GM18508 (cell line): Measurements from ENCODE around the gene PTK6.
"Not testable (repeated sequence)": the region's sequence is repeated elsewhere in the genome, so short reads cannot be mapped to it uniquely, and the experiment has no call there.

Source experiments
- ATAC-seq: cut with Tn5 transposase; IDR thresholded peaks from one replicate; pipeline ENCODE4 v1.9.1; 2021; ENCODE audit warnings: moderate number of reproducible peaks; ENCODE audit not compliant: insufficient read depth, unreplicated experiment

PTK6 gene

DNA sequence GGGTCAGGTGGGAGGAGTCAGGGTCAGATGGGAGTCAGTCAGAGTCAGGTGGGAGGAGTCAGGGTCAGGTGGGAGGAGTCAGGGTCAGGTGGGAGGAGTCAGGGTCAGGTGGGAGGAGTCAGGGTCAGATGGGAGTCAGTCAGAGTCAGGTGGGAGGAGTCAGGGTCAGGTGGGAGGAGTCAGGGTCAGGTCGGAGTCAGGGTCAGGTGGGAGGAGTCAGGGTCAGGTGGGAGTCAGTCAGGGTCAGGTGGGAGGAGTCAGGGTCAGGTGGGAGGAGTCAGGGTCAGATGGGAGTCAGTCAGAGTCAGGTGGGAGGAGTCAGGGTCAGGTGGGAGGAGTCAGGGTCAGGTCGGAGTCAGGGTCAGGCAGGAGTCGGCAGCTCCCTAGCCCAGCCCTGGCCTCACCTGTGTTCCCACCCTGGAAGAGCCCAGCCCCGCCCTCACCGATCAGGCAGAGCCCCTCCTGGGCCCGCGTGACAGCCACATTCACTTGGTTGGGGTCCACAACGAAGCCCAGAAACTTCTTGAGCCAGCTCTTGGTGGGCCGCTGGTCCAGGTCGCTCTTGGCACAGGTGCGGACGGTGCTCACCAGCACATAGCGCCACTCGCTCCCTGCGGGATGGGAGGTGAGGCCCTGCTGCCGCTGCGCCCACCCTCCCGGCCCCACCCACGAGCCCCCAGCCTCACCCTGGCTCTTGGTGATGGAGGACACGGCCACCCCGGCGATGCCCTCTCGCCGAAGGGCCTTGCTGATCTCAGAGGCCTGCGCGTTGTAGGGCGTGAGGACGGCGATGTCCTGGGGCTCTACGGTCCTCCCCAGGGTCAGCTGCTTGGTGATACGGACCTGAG lies 22.5 kb upstream of the PTK6 start:
- not testable (repeated sequence) for ATAC-seq

- no peak for ATAC-seq
Measured at GRCh38 chr20:63558804-63559484, 21.8 kb upstream of the PTK6 start.

- no peak for ATAC-seq
Measured at GRCh38 chr20:63557481-63557891, 20.3 kb upstream of the PTK6 start.

DNA sequence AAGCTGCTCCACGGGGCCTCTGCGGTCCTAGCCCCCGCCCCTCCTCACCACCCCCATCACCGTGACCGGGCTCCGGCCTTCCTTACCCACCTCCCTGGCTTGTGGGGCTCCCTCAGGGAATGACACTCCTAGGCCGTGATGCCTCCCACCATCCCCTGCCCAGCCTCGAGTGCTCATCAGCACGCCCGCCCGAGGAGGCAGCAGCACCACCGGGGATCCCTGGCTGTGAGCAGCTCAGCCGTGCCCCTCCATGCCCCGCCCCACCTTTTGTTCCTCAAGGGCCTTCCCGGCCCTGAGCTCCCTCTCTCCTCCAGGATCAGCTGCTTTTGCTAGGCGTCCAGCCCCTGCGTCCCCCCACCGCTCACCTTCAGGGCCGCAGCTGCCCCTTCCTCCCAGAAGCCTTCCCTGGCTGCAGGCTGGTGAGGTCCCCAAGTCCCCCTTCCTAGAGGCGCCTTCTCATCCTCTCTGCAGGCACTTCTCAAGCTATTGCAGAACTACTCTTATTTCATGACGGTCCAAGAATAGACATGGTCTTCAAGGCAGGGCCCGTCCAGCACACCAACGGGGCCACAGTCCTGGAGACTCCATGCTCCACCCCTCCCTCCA lies 19.8 kb upstream of the PTK6 start:
- no peak for ATAC-seq

DNA sequence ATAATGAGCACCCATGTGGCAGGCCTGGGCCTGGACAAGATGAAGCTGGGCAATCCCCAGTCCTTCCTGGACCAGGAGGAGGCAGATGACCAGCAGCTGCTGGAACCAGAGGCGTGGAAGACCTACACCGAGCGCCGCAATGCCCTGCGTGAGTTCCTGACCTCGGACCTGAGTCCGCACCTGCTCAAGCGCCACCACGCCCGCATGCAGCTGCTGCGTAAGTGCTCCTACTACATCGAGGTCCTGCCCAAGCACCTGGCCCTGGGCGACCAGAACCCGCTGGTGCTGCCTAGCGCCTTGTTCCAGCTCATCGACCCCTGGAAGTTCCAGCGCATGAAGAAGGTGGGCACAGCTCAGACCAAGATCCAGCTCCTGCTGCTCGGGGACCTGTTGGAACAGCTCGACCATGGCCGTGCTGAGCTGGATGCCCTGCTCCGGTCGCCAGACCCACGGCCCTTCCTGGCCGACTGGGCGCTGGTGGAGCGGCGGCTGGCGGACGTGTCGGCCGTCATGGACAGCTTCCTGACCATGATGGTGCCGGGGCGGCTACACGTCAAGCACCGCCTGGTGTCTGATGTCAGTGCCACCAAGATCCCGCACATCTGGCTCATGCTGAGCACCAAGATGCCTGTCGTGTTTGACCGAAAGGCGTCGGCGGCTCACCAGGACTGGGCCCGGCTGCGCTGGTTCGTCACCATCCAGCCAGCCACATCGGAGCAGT lies 18.6 kb upstream of the PTK6 start:
- ATAC-seq: no peak

GRCh38 chr20:63554361-63555278 lies 17.4 kb upstream of the PTK6 start:
- ATAC-seq: no peak

GRCh38 chr20:63553933-63554290 lies 16.7 kb upstream of the PTK6 start, which contains the start of gene FNDC11:
TSS of gene FNDC11 (plus strand) at chr20:63554159. CDS start at chr20:63555664, 1,505 bp downstream.
- no peak for ATAC-seq

DNA sequence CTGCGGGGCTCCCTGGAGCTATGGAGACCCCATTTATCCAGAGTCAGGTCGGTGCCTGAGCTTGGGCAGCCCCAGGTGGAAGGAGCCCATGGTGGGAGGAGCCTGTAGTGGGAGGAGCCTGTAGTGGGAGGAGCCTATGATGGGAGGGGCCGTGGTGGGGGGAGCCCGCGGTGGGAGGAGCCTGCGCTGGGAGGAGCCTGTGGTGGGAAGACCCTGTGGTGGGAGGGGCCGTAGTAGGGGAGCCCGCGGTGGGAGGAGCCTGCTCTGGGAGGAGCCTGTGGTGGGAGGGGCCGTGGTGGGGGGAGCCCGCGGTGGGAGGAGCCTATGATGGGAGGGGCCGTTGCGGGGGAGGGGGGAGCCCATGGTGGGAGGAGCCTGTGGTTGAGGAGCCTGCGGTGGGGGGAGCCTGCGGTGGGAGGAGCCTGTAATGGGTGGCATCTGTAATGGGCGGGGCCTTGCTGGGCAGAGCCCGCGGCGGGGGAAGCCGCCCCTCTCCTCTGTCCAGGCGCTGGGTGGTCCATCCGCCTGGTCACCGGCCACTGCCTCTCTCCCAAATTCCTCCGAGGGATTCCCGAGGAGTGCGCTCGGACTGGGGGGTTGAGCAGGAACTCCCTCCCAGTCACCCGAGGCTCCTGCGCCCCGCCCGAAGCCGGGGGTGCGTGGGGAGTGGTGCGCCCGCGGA lies 16.2 kb upstream of the PTK6 start:
- ATAC-seq: no peak

DNA sequence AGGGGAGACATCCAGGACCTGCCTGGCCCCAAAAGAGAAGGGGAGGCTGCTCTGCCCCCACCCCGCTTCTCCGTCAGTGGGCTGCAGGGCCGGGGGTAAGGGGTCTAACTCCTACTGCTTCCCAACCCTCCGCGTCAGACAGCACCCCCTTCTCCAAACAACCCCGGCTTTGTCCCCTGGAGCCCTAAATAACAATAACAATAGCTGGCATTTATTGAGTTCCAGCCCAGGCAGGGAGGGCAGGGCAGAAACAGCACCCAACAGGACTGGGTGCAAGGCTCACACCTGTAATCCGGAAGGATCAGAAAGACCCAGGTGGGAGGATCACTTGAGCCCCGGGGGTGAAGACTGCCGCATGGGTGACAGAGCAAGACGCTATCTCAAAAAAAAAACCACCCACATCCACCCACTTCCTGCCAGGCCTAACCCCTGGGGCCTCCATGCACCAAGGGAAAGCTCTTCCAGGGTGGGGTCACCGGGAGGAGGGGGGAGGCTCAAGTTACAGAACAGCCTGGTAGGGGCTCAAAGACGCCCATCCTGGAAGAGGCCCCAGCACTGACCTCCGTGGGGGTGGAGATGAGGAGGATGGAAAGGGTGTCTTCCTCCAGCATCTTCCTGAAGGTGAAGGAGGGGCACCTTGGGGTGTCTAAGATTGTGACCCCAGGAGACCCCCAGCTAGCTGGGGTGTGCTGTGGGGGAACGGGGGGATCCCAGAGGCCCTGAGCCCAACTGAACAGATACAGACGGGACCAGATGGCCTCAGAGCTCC lies 15.5 kb upstream of the PTK6 start:
- ATAC-seq: no peak

- ATAC-seq: no peak
Measured at GRCh38 chr20:63551068-63551467, 13.9 kb upstream of the PTK6 start.

DNA sequence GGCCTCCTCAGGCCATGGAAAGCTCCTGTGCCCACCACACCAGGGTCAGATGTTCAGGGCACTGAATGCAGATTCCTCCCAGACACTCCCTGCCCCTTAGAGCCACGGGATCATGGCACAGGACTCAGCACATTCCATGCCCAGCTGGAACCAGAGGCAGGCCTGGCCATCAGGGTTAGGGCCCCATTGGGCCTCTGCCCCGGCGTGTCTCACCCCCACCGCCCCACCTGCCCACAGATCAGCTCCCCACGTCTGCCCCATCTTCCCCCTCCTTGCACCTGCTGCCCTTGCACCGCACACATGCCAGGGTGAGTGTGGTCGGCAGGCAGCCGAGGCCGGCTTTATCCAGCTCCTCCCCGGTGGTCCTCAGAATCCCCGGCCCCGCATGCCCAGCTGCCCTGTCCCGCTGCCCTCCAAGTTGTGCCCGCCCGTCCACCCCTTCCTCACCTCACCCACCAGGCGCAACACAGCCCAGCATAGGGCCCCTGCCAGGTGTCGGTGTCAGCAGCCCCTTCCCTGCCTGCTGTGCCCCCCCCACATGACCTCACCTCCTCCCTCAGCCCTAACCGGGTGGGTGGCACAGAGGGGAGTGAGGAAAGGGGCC lies 12.6 kb upstream of the PTK6 start:
- no peak for ATAC-seq

DNA sequence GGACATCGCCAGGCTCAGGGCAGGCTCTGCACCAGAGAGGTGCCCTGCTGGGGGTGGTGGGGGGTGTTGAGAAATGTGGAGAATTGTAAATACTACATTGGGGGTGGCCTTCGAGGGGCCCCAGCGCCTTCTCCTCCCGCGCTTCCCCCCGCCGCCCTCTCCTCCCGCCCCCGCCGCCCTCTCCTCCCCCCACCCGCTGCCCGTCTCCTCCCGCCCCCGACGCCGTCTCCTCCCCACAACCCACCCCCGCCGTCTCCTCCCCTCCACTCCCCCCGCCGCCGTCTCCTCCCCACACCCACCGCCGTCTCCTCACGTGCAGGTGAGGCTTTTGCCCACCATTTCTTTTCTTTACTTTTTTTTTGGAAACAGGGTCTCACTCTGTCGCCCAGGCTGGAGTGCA lies 11.8 kb upstream of the PTK6 start:
- no peak for ATAC-seq

DNA sequence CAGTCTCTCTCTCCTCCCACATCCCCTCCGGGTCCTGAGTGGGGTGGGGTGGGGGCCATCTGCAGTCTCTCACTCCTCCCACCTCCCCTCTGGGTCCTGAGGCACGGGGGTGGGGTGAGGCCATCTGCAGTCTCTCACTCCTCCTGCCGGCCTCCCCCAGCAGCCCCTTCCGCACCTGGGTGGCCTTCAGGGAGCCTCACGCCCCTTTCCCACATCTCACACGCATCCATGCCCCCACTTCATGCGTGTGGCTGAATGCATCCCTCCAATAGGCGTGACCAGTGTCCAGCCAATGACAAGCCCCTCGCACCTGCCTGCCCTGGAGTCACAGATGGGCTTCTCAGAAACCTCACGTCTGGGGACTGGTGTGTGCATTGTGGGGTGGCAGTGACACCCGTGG lies 11.4 kb upstream of the PTK6 start:
- ATAC-seq: no peak

DNA sequence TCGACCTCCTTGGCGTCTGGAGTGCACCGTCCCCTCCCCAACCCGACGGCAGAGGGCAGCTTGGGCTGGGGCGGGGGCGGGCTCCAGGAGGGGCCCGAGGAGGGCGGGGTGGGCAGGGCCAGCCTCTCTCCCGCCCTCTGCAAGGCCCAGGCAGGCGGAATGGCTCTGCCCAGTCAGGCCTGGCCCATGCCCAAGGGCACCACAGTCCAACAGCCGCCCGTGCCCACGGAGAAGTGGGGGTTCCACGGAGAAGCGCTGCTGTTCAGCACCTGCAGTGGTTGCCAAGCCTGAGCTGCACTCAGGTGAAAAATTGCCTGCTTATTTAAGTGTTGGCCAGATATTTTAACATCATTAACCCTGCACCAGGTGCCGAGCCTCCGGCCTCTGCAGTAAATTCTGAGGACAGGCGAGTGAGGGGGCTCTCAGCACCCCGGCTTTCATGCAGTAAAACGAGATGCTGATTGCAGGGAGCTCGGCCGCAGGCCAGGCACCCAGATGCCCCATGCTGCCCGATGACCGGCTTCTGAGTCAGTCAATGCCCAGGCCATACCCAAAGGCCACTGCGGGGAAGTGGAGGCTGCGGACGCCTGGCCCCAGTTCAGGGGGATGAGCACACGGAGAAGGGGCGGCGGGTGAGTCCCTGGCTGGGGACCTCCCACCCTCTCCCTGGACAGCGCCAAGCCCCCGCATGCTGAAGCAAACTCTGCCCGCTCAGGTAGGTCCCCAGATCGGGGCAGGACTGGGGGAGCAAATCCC lies 10.7 kb upstream of the PTK6 start, which contains the start of gene SRMS:
TSS of gene SRMS (minus strand) at position 25 of the 756 bp plus-strand sequence. CDS start 286 bp downstream, outside the sequence.
- ATAC-seq: no peak

DNA sequence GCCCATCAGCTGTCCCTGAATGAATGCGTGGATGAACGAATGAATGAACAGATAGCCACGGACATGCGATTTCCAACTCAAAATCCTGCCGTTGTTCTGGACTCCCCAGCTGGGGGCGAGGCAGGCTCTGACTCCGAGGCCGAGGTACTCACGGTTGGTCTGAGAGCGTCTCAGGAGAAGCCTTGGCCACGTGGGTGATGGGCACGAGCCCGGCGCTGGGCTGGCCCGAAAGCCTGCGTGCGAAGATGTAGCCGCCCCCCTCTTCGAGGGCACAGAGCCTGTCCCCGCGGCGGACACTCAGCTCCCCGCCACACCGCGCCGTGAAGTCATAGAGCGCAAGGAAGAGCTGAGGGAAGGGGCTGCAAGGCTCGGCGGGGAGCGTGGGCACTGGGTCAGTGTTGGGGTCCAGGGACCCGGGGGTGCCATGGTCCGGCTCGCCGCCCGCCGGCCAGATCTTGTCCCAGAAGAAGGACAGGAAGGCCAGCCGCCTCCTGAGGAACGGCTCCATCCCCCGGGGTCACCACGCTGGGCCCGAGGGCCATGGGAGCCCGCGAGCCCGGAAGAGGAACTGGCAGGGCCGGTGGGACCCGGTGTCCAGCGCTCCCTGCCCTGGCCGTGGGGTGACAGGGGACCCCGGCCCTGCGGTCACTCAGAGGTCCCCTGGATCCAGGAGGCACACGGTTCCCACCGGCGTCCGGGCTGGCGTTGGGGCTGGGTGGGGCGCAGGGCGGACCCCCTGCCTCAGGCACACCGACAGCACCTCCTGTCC lies 10.0 kb upstream of the PTK6 start:
- no peak for ATAC-seq

- ATAC-seq: no peak
Measured at GRCh38 chr20:63546256-63546955, 9.2 kb upstream of the PTK6 start.
